AG04449 (cell line): Measurements from ENCODE around the gene OR12D3.
"Not testable (repeated sequence)": the region's sequence is repeated elsewhere in the genome, so short reads cannot be mapped to it uniquely, and the experiment has no call there.

Source experiments
- CTCF ChIA-PET: fragments of 350-600 bp; formaldehyde crosslinking; extraction: SDS; loops from one replicate; lab custom pipeline; 2021; ENCODE audit warnings: antibody characterized with exemption; lab: Yijun Ruan, JAX
- POLR2A ChIA-PET: fragments of 400-600, 350-600 bp; formaldehyde crosslinking; extraction: SDS; loops from one replicate; lab custom pipeline; 2020; ENCODE audit warnings: antibody characterized with exemption, inconsistent platforms; lab: Yijun Ruan, JAX
- DNase-seq: peaks from one replicate; pipeline ENCODE4 v3.0.0-alpha.2; 2010; ENCODE audit warnings: low read depth, low spot score
- H3K4me3 ChIP-seq: 2 replicates; pipeline ENCODE4 v1.5.1; 2011; ENCODE audit warnings: low read depth, mild to moderate bottlenecking, control low read depth, low read length
- CTCF ChIP-seq: IDR thresholded peaks from one replicate; pipeline ENCODE4 v1.5.1; 2011; ENCODE audit warnings: mild to moderate bottlenecking, moderate library complexity, low read length, control low read depth, inconsistent platforms; ENCODE audit not compliant: insufficient read depth; ENCODE audit errors: missing control alignments

OR12D3 gene

GRCh38 chr6:29354980-29355379, 20.1 kb downstream of the OR12D3 start:
- DNase-seq, result no peak
- CTCF ChIA-PET, result no interaction called here
- no peak for TF ChIP-seq CTCF
- POLR2A ChIA-PET, result no interaction called here
- H3K4me3 ChIP-seq, result no peak overlapping the region

- POLR2A ChIA-PET, DNase-seq, CTCF ChIA-PET, H3K4me3 ChIP-seq: not testable (repeated sequence)
Measured at GRCh38 chr6:29349348-29349747, 25.7 kb downstream of the OR12D3 start.

GRCh38 chr6:29345380-29345779, 29.7 kb downstream of the OR12D3 start:
- no peak overlapping the region for H3K4me3 ChIP-seq
- DNase-seq, result no peak
- no peak for TF ChIP-seq CTCF
- ChIA-PET CTCF (no interaction called here), POLR2A (no interaction called here)

- DNase-seq, result no peak
- POLR2A ChIA-PET, result no interaction called here
- TF ChIP-seq CTCF, result no peak
- CTCF ChIA-PET, result no interaction called here
- H3K4me3 ChIP-seq, result no peak overlapping the region
Measured at GRCh38 chr6:29336269-29336668, 38.8 kb downstream of the OR12D3 start.

- CTCF ChIA-PET, result no interaction called here
- TF ChIP-seq CTCF, result no peak
- no peak overlapping the region for H3K4me3 ChIP-seq
- no peak for DNase-seq
- POLR2A ChIA-PET, result no interaction called here
Measured at GRCh38 chr6:29332676-29333075, 42.4 kb downstream of the OR12D3 start.

GRCh38 chr6:29325777-29326176, 49.3 kb downstream of the OR12D3 start:
- no peak for DNase-seq
- no peak for TF ChIP-seq CTCF
- ChIA-PET CTCF (no interaction called here), POLR2A (no interaction called here)
- H3K4me3 ChIP-seq, result no peak overlapping the region
